Measurements from ENCODE around the gene WAPL.

GRCh38 chr10:86512137-86512536 is 9.5 kb downstream of the WAPL start:
- TF ChIP-seq, protein P1, sequence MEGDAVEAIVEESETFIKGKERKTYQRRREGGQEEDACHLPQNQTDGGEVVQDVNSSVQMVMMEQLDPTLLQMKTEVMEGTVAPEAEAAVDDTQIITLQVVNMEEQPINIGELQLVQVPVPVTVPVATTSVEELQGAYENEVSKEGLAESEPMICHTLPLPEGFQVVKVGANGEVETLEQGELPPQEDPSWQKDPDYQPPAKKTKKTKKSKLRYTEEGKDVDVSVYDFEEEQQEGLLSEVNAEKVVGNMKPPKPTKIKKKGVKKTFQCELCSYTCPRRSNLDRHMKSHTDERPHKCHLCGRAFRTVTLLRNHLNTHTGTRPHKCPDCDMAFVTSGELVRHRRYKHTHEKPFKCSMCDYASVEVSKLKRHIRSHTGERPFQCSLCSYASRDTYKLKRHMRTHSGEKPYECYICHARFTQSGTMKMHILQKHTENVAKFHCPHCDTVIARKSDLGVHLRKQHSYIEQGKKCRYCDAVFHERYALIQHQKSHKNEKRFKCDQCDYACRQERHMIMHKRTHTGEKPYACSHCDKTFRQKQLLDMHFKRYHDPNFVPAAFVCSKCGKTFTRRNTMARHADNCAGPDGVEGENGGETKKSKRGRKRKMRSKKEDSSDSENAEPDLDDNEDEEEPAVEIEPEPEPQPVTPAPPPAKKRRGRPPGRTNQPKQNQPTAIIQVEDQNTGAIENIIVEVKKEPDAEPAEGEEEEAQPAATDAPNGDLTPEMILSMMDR (optimal IDR thresholded peaks at IDR 0.05 in 1 of 3, IDR thresholded peaks at IDR 0.05 in 1 of 3, conservative IDR thresholded peaks at IDR 0.05 in 1 of 3; ENCODE audit: extremely low read depth in 1 of 3, insufficient read depth in 2 of 3, low read length in 3 of 3): no peak
- no peak for TF ChIP-seq EZH2 (IDR thresholded peaks at IDR 0.05; ENCODE audit: low read length)

Data from keratinocyte (primary cell).